SK-N-SH treated with all-trans-retinoic acid at 6 μM for 48 hours (cell line): ENCODE measurements around the gene ALOX15.

Experiments used
- ARNTL ChIP-seq: fragments of 450-650 bp; formaldehyde crosslinking; IDR thresholded peaks from 2 replicates; pipeline ENCODE4 v1.5.0; 2020; ENCODE audit warnings: low read depth, mild to moderate bottlenecking, moderate library complexity, borderline replicate concordance
- CSDC2 ChIP-seq: fragments of 250-450 bp; sonication (Bioruptor Pico); IDR thresholded peaks from 2 replicates; pipeline ENCODE4 v1.5.0; 2020; ENCODE audit warnings: mild to moderate bottlenecking, moderate library complexity
- ISL1 ChIP-seq: fragments of 250-450 bp; sonication (Bioruptor Pico); IDR thresholded peaks from 2 replicates; pipeline ENCODE4 v2.1.2; 2022; ENCODE audit warnings: mild to moderate bottlenecking, moderate library complexity
- PPARA ChIP-seq: fragments of 250-450 bp; sonication (Bioruptor Pico); IDR thresholded peaks from 2 replicates; pipeline ENCODE4 v1.5.0; 2020; ENCODE audit warnings: mild to moderate bottlenecking, borderline replicate concordance
- RARB ChIP-seq: fragments of 250-450 bp; sonication (Bioruptor Pico); IDR thresholded peaks from 2 replicates; pipeline ENCODE4 v1.8.0; 2021; ENCODE audit warnings: mild to moderate bottlenecking, moderate library complexity
- TCF4 ChIP-seq: fragments of 250-450 bp; sonication (Bioruptor Pico); IDR thresholded peaks from 2 replicates; pipeline ENCODE4 v1.8.0; 2021; ENCODE audit warnings: mild to moderate bottlenecking, moderate library complexity, borderline replicate concordance
- ZNF565 ChIP-seq: fragments of 450-650 bp; formaldehyde crosslinking; conservative IDR thresholded peaks from 2 replicates; pipeline ENCODE4 v1.5.0; 2020; ENCODE audit warnings: low read depth, mild to moderate bottlenecking, moderate library complexity
- ZNF70 ChIP-seq: fragments of 450-650 bp; formaldehyde crosslinking; IDR thresholded peaks from 2 replicates; pipeline ENCODE4 v1.5.0; 2020; ENCODE audit warnings: mild to moderate bottlenecking, moderate library complexity
- TF ChIP-seq, protein P1 (sequence below): fragments of 250-450 bp; sonication (Bioruptor Pico); IDR thresholded peaks from 2 replicates; pipeline ENCODE4 v1.5.1; 2021; ENCODE audit warnings: mild to moderate bottlenecking, moderate library complexity
- TF ChIP-seq, protein P2 (sequence below): fragments of 250-450 bp; sonication (Bioruptor Pico); IDR thresholded peaks from 2 replicates; pipeline ENCODE4 v1.8.0; 2020; ENCODE audit warnings: mild to moderate bottlenecking, moderate library complexity, borderline replicate concordance

DNA sequence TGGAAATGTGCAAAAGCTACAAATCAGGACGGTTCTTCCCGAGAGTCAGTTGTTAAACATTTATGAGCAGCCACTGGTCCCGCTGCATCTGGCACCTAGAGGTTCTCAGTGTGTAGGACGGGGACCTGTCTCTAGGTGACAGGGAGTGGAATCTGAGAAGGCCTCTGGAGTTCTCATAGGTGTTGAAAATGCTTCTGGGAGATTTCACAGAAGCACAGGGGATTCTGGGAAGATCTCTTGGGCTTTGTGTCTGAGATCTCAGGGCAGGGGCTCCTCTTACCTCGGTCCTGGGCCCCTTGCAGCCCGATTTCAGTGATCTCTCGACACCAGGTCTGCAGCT is 8.9 kb downstream of the ALOX15 start:
- TF ChIP-seq, protein P1, sequence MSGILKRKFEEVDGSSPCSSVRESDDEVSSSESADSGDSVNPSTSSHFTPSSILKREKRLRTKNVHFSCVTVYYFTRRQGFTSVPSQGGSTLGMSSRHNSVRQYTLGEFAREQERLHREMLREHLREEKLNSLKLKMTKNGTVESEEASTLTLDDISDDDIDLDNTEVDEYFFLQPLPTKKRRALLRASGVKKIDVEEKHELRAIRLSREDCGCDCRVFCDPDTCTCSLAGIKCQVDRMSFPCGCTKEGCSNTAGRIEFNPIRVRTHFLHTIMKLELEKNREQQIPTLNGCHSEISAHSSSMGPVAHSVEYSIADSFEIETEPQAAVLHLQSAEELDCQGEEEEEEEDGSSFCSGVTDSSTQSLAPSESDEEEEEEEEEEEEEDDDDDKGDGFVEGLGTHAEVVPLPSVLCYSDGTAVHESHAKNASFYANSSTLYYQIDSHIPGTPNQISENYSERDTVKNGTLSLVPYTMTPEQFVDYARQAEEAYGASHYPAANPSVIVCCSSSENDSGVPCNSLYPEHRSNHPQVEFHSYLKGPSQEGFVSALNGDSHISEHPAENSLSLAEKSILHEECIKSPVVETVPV (CRISPR knock-in tag), result no peak
- no peak for TF ChIP-seq ZNF70 (CRISPR knock-in tag)
- TF ChIP-seq RARB (CRISPR knock-in tag), result no peak
- no peak for TF ChIP-seq ISL1 (CRISPR knock-in tag)
- no peak for TF ChIP-seq PPARA
- TF ChIP-seq ZNF565 (CRISPR knock-in tag), result no peak
- TF ChIP-seq, protein P2, sequence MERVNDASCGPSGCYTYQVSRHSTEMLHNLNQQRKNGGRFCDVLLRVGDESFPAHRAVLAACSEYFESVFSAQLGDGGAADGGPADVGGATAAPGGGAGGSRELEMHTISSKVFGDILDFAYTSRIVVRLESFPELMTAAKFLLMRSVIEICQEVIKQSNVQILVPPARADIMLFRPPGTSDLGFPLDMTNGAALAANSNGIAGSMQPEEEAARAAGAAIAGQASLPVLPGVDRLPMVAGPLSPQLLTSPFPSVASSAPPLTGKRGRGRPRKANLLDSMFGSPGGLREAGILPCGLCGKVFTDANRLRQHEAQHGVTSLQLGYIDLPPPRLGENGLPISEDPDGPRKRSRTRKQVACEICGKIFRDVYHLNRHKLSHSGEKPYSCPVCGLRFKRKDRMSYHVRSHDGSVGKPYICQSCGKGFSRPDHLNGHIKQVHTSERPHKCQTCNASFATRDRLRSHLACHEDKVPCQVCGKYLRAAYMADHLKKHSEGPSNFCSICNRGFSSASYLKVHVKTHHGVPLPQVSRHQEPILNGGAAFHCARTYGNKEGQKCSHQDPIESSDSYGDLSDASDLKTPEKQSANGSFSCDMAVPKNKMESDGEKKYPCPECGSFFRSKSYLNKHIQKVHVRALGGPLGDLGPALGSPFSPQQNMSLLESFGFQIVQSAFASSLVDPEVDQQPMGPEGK (CRISPR knock-in tag), result no peak
- TF ChIP-seq ARNTL (CRISPR knock-in tag), result no peak
- TF ChIP-seq CSDC2 (CRISPR knock-in tag), result no peak
- no peak for TF ChIP-seq TCF4 (CRISPR knock-in tag)
